B cell (primary cell): ENCODE results near the gene LDB1. TPM values are rescaled to one million over a fixed set of nuclear protein-coding genes. Genes with fewer than 3 reads are reported as not detected.

Experiments used
- ATAC-seq: fragments of 200-7000 bp; cut with Tn5 transposase; one replicate; pipeline ENCODE4 v1.10.0; 2021; ENCODE audit warnings: low read depth, mild to moderate bottlenecking, moderate number of reproducible peaks, moderate library complexity
- CTCF ChIA-PET: fragments of 350-600 bp; sonication (Branson Sonifier 250); formaldehyde crosslinking; loops from one replicate; lab custom pipeline; 2021; ENCODE audit warnings: antibody characterized with exemption, inconsistent platforms; lab: Charles Lee
- POLR2A ChIA-PET: fragments of 350-600 bp; sonication (Branson Sonifier 250); formaldehyde crosslinking; loops from one replicate; lab custom pipeline; 2021; ENCODE audit warnings: antibody characterized with exemption; lab: Charles Lee
- DNase-seq: peaks from one replicate; pipeline ENCODE4 v3.0.0; 2013
- H2AFZ ChIP-seq: 2 replicates; pipeline ENCODE4 v1.6.1; 2012; ENCODE audit warnings: mild to moderate bottlenecking, low read depth, low read length; ENCODE audit not compliant: insufficient read depth, poor library complexity, severe bottlenecking
- H3K27ac ChIP-seq, 2 donors: 1 replicate in 1 of 2; 2 replicates in 1 of 2; pipeline ENCODE4 v1.5.1; 2012 to 2013; ENCODE audit warnings: low read length in 2 of 2, mild to moderate bottlenecking in 2 of 2, moderate library complexity in 1 of 2
- H3K27me3 ChIP-seq, 4 experiments: fragments of 200-600 bp in 1 of 4; sonication (generic) in 1 of 4; replicated peaks in 1 of 4; 1 replicate in 2 of 4; 2 replicates in 2 of 4; pipeline versions ENCODE4 v1.6.1 to v1.7.0; 2013 to 2016; ENCODE audit warnings: low read length in 3 of 4, mild to moderate bottlenecking in 2 of 4, mixed read lengths in 1 of 4, moderate library complexity in 1 of 4; ENCODE audit not compliant: insufficient read depth in 4 of 4, control insufficient read depth in 3 of 4; ENCODE audit errors: control extremely low read depth in 1 of 4
- H3K36me3 ChIP-seq, 2 experiments: replicated peaks in 1 of 2; 1 replicate in 1 of 2; 2 replicates in 1 of 2; pipeline versions ENCODE4 v1.6.1 to v1.7.1; 2013; ENCODE audit warnings: low read length in 1 of 2; ENCODE audit not compliant: insufficient read depth in 2 of 2, control insufficient read depth in 1 of 2; ENCODE audit errors: control extremely low read depth in 1 of 2, extremely low read depth in 1 of 2
- H3K4me1 ChIP-seq, 2 donors: fragments of 200-600 bp in 1 of 2; sonication (generic) in 1 of 2; 1 replicate in 1 of 2; 2 replicates in 1 of 2; pipeline versions ENCODE4 v1.5.1 to v1.6.1; 2013 to 2017; ENCODE audit warnings: low read length in 2 of 2; ENCODE audit not compliant: control insufficient read depth in 2 of 2, insufficient read depth in 2 of 2
- H3K4me2 ChIP-seq: replicated peaks from 2 replicates; pipeline ENCODE3; 2012; ENCODE audit warnings: mild to moderate bottlenecking, low read depth, low read length; ENCODE audit not compliant: poor library complexity, severe bottlenecking
- H3K4me3 ChIP-seq, 5 experiments: fragments of 200-600 bp in 1 of 5; sonication (generic) in 1 of 5; 1 replicate in 3 of 5; 2 replicates in 2 of 5; pipeline versions ENCODE4 v1.5.1 to v1.7.0; 2011 to 2016; ENCODE audit warnings: low read length in 4 of 5, mild to moderate bottlenecking in 4 of 5, low read depth in 2 of 5, control low read depth in 1 of 5, moderate library complexity in 1 of 5; ENCODE audit not compliant: insufficient read depth in 1 of 5; ENCODE audit errors: control extremely low read depth in 1 of 5, extremely low read depth in 1 of 5
- H3K79me2 ChIP-seq: fragments of 200-600 bp; sonication (generic); one replicate; pipeline ENCODE4 v1.6.0; 2016; ENCODE audit warnings: low read length; ENCODE audit not compliant: control insufficient read depth, insufficient read depth
- H3K9ac ChIP-seq: fragments of 200-600 bp; sonication (generic); 2 replicates; pipeline ENCODE4 v1.6.1; 2017; ENCODE audit warnings: mild to moderate bottlenecking, low read length, moderate library complexity
- H3K9me3 ChIP-seq, 3 donors: one replicate each; pipeline versions ENCODE4 v1.6.1 to v1.7.1; 2013; ENCODE audit warnings: low read length in 2 of 3; ENCODE audit not compliant: control insufficient read depth in 2 of 3, insufficient read depth in 1 of 3; ENCODE audit errors: control extremely low read depth in 1 of 3
- H4K20me1 ChIP-seq: 2 replicates; pipeline ENCODE4 v1.6.0; 2012; ENCODE audit warnings: mild to moderate bottlenecking, low read length; ENCODE audit not compliant: insufficient read depth, control insufficient read depth, poor library complexity, severe bottlenecking
- H3K27ac Mint-ChIP-seq: one replicate; pipeline ENCODE4 v1.8.0; 2021; ENCODE audit warnings: mixed read lengths
- H3K27me3 Mint-ChIP-seq: one replicate; pipeline ENCODE4 v1.8.0; 2021; ENCODE audit warnings: mixed read lengths
- H3K4me1 Mint-ChIP-seq: one replicate; pipeline ENCODE4 v1.8.0; 2021; ENCODE audit warnings: mixed read lengths
- H3K4me3 Mint-ChIP-seq: one replicate; pipeline ENCODE4 v1.8.0; 2021; ENCODE audit warnings: mixed read lengths
- H3K9me3 Mint-ChIP-seq: one replicate; pipeline ENCODE4 v1.8.0; 2022; ENCODE audit warnings: mixed read lengths; ENCODE audit not compliant: insufficient read depth
- CTCF ChIP-seq: fragments of 200-600 bp; IDR thresholded peaks from one replicate; pipeline ENCODE4 v1.8.0; 2022; ENCODE audit warnings: antibody characterized with exemption, mild to moderate bottlenecking
- EZH2 ChIP-seq: IDR thresholded peaks from 2 replicates; pipeline ENCODE4 v1.6.1; 2012; ENCODE audit warnings: borderline replicate concordance, low read depth, mild to moderate bottlenecking, moderate library complexity, low read length; ENCODE audit not compliant: insufficient read depth, poor library complexity, severe bottlenecking
- WGBS: methylation state at CpG from one replicate; pipeline ENCODE4 v1.1.5; 2013; ENCODE audit warnings: missing lambda C conversion rate; ENCODE audit not compliant: insufficient coverage; 5-methylcytosine and 5-hydroxymethylcytosine counted together
- intact Hi-C: fragments of 100-400 bp; cut with micrococcal nuclease; formaldehyde crosslinking; loops from one replicate; pipeline ENCODE4 v1.10.0; 2022
- polyA plus RNA-seq: library from polyadenylated mRNA; depleted of rRNA; stranded (reverse); fragments of >200 nt; gene quantifications from 2 replicates; pipeline ENCODE4 v1.2.3, GENCODE V29; 2012
- total RNA-seq, 2 donors: library from RNA; stranded (reverse); fragments of 120-200 nt in 1 of 2; gene quantifications; 1 replicate in 1 of 2; 2 replicates in 1 of 2; pipeline versions ENCODE4 v1.2.3 to v1.2.4, GENCODE V29; 2013 to 2022

Gene LDB1
- total and polyA plus RNA-seq, 2 donors (not counting 1 experiment from before 2014, with no cell fraction given) = 114 to 139 TPM

GRCh38 chr10:102167861-102168260, 47.7 kb upstream of the LDB1 start:
- Histone ChIP-seq H3K9me3 (no peaks in the 10 kb centered on the region), H3K4me1 (peaks cover 7 to 8% of the 10 kb centered on the region in 2 donors), H3K4me2 (no peak overlapping the region), H3K27me3 (no peaks in the 10 kb centered on the region), H3K9ac (no peak overlapping the region), H4K20me1 (no peaks in the 10 kb centered on the region), H3K79me2 (no peaks in the 10 kb centered on the region), H3K27ac (no peak overlapping the region), H3K4me3 (no peak overlapping the region), H3K36me3 (peaks cover 0 to 13% of the 10 kb centered on the region in 2 experiments), H2AFZ (no peak overlapping the region)
- ATAC-seq (no peak), DNase-seq (no peak)
- Mint-ChIP-seq H3K4me3 (no peak overlapping the region), H3K9me3 (no peaks in the 10 kb centered on the region), H3K4me1 (peaks cover 6% of the 10 kb centered on the region), H3K27me3 (no peaks in the 10 kb centered on the region), H3K27ac (no peak overlapping the region)
- POLR2A ChIA-PET = no interaction called here
- WGBS = no CpG with 5 or more reads among the region's 1 CpG
- TF ChIP-seq CTCF (no peak), EZH2 (no peak)
- CTCF ChIA-PET = interaction anchor here (0.5 to 8.1 kb wide), 5 partner anchors 11 to 361 kb away, joined by 3 to 80 read pairs (median 10); partner anchors contain the start of gene ELOVL3
- intact Hi-C loops = loop anchor here (5.0 kb wide), 1 partner anchor 59 kb away; the partner anchor contains the start of gene ELOVL3

- Histone ChIP-seq H2AFZ (no peak overlapping the region), H3K27me3 (no peaks in the 10 kb centered on the region), H3K4me3 (no peak overlapping the region), H3K9me3 (no peaks in the 10 kb centered on the region), H3K36me3 (peaks cover 9 to 56% of the 10 kb centered on the region in 2 experiments), H3K79me2 (peaks cover 6% of the 10 kb centered on the region), H4K20me1 (no peaks in the 10 kb centered on the region), H3K27ac (no peak overlapping the region), H3K9ac (no peak overlapping the region), H3K4me2 (no peak overlapping the region), H3K4me1 (no peaks in the 10 kb centered on the region)
- no peaks in the 10 kb centered on the region for H3K27me3 Mint-ChIP-seq
- ATAC-seq (no peak), DNase-seq (no peak)
- CTCF ChIA-PET = no interaction called here
- POLR2A ChIA-PET = no interaction called here
- H3K4me3 Mint-ChIP-seq = no peak overlapping the region
- H3K9me3 Mint-ChIP-seq = no peaks in the 10 kb centered on the region
- no peaks in the 10 kb centered on the region for H3K4me1 Mint-ChIP-seq
- H3K27ac Mint-ChIP-seq = no peak overlapping the region
- TF ChIP-seq EZH2 (no peak), CTCF (no peak)
- WGBS = 80% methylated on average over 3 of the region's 4 CpGs
- intact Hi-C loops = no loop called here
Observed at GRCh38 chr10:102163342-102163989, 43.3 kb upstream of the LDB1 start.
